Endothelial cell (in vitro differentiated cells): ENCODE measurements around the gene OLFM1. TPM values are rescaled to one million over a fixed set of nuclear protein-coding genes. Genes with fewer than 3 reads are reported as not detected.

ENCODE experiments used
- DNase-seq: peaks from one replicate; pipeline ENCODE4 v3.0.0; 2021; ENCODE audit warnings: low spot score
- H3K27ac Mint-ChIP-seq: one replicate; pipeline ENCODE4 v1.8.0; 2021; ENCODE audit warnings: mixed read lengths, inconsistent platforms; ENCODE audit not compliant: unreplicated experiment
- H3K27me3 Mint-ChIP-seq: one replicate; pipeline ENCODE4 v1.8.0; 2021; ENCODE audit warnings: mild to moderate bottlenecking, moderate library complexity, mixed read lengths, inconsistent platforms; ENCODE audit not compliant: unreplicated experiment
- H3K36me3 Mint-ChIP-seq: one replicate; pipeline ENCODE4 v1.8.0; 2021; ENCODE audit warnings: mild to moderate bottlenecking, low read depth, mixed read lengths, inconsistent platforms; ENCODE audit not compliant: unreplicated experiment
- H3K4me1 Mint-ChIP-seq: one replicate; pipeline ENCODE4 v1.8.0; 2021; ENCODE audit warnings: mild to moderate bottlenecking, mixed read lengths, inconsistent platforms; ENCODE audit not compliant: unreplicated experiment
- H3K4me3 Mint-ChIP-seq: one replicate; pipeline ENCODE4 v1.8.0; 2021; ENCODE audit warnings: mild to moderate bottlenecking, mixed read lengths, inconsistent platforms; ENCODE audit not compliant: unreplicated experiment
- H3K9me3 Mint-ChIP-seq: one replicate; pipeline ENCODE4 v1.8.0; 2021; ENCODE audit warnings: mixed read lengths, inconsistent platforms; ENCODE audit not compliant: unreplicated experiment
- total RNA-seq: library from RNA; stranded (reverse); fragmentation: NEBNext Ultra II Directional; extraction: Animal tissue kit (Norgen Biotek cat#: 25700); gene quantifications from one replicate; pipeline ENCODE4 v1.2.1, GENCODE V29; 2021; ENCODE audit not compliant: unreplicated experiment
- TF ChIP-seq, protein P1 (sequence below): fragments of 200-600 bp; sonication (generic); IDR thresholded peaks from one replicate; pipeline ENCODE4 v1.5.0; 2021; ENCODE audit warnings: antibody characterized with exemption; ENCODE audit not compliant: unreplicated experiment

OLFM1 gene
- total RNA-seq, 1 donor from 2014 or later: 0.74 TPM

DNA sequence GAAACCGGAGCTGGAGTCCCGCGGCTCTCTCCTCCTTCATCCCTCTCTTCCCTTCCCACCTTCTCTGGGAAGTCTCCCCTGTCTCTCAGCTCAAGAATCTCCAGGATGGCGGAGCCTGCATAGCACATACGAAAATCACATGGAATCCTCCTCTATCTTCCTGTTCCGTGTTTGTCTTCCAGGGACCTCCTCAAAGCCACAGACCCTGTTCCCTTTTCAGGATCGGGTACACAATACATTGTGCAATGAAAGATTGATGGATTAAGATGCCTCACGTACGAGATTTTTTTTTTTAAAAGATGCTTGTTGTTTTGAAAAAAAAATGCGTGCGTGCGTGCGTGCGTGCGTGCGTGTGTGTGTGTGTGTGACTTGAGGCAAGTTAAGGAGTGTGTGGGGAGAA lies 46.6 kb upstream of the OLFM1 start:
- no peaks in the 10 kb centered on the region for H3K27me3 Mint-ChIP-seq
- no peak overlapping the region for H3K27ac Mint-ChIP-seq
- H3K9me3 Mint-ChIP-seq: no peaks in the 10 kb centered on the region
- no peak overlapping the region for H3K4me3 Mint-ChIP-seq
- TF ChIP-seq, protein P1, sequence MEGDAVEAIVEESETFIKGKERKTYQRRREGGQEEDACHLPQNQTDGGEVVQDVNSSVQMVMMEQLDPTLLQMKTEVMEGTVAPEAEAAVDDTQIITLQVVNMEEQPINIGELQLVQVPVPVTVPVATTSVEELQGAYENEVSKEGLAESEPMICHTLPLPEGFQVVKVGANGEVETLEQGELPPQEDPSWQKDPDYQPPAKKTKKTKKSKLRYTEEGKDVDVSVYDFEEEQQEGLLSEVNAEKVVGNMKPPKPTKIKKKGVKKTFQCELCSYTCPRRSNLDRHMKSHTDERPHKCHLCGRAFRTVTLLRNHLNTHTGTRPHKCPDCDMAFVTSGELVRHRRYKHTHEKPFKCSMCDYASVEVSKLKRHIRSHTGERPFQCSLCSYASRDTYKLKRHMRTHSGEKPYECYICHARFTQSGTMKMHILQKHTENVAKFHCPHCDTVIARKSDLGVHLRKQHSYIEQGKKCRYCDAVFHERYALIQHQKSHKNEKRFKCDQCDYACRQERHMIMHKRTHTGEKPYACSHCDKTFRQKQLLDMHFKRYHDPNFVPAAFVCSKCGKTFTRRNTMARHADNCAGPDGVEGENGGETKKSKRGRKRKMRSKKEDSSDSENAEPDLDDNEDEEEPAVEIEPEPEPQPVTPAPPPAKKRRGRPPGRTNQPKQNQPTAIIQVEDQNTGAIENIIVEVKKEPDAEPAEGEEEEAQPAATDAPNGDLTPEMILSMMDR: no peak
- no peaks in the 10 kb centered on the region for H3K36me3 Mint-ChIP-seq
- H3K4me1 Mint-ChIP-seq: no peaks in the 10 kb centered on the region
- DNase-seq: no peak

DNA sequence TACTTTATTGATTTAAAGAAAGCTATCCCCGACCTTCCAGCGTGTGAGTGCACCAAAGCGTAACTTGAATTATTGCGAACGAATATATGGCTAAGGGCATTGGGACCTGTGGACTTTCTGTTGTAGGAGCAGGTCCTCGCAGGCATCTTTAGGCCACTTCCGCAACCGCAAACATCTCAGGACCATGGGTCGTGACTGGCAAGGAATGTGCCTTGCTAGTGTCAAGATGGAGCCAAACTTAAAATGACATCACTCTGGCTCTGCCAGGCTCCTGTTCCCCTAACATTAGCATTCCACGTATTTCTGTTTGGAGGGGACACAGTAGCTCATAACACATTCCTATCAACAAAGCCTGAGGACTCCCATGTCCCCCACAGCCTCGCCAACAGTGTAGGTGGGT lies 44.1 kb upstream of the OLFM1 start:
- DNase-seq: no peak
- Mint-ChIP-seq H3K27me3 (no peaks in the 10 kb centered on the region), H3K27ac (no peak overlapping the region), H3K36me3 (no peaks in the 10 kb centered on the region), H3K4me3 (no peak overlapping the region), H3K9me3 (no peaks in the 10 kb centered on the region), H3K4me1 (no peaks in the 10 kb centered on the region)
- TF ChIP-seq, protein P1: no peak

DNA sequence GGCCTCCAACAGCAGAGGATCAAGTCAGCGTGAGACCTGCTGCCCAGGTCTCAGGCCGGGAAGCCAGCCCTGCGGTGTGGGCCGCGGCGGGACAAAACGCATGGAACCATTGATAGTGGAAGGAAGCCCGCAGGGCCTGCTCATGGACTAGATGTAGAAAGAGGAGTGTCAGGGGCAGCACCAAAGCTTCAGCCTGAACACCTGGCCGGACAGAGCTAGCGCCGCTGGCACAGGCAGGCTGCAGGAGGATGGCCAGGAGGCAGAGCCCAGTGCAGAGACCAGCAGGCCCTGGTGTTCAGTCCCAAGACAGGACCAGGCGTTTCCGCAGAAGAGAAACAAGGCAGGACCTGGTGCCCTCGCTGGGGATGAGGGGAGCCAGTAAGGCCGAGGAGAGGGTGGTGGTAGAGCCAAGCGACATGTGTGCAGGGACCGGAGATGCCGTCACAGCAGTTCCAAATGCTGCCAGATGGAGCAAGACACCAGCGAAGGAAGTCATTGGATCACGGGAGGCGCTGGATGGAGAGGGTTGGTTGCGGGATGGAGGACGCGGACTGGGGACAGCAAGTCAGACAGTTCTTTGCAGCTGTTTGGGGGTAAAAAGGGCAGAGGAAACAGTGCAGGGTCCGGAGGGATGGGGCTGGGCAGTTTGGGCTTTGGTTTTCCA lies 42.1 kb upstream of the OLFM1 start:
- H3K36me3 Mint-ChIP-seq: no peaks in the 10 kb centered on the region
- no peaks in the 10 kb centered on the region for H3K9me3 Mint-ChIP-seq
- peaks cover 2% of the 10 kb centered on the region for H3K27me3 Mint-ChIP-seq
- DNase-seq: no peak
- H3K4me3 Mint-ChIP-seq: no peak overlapping the region
- no peaks in the 10 kb centered on the region for H3K4me1 Mint-ChIP-seq
- no peak overlapping the region for H3K27ac Mint-ChIP-seq
- TF ChIP-seq, protein P1: no peak

DNA sequence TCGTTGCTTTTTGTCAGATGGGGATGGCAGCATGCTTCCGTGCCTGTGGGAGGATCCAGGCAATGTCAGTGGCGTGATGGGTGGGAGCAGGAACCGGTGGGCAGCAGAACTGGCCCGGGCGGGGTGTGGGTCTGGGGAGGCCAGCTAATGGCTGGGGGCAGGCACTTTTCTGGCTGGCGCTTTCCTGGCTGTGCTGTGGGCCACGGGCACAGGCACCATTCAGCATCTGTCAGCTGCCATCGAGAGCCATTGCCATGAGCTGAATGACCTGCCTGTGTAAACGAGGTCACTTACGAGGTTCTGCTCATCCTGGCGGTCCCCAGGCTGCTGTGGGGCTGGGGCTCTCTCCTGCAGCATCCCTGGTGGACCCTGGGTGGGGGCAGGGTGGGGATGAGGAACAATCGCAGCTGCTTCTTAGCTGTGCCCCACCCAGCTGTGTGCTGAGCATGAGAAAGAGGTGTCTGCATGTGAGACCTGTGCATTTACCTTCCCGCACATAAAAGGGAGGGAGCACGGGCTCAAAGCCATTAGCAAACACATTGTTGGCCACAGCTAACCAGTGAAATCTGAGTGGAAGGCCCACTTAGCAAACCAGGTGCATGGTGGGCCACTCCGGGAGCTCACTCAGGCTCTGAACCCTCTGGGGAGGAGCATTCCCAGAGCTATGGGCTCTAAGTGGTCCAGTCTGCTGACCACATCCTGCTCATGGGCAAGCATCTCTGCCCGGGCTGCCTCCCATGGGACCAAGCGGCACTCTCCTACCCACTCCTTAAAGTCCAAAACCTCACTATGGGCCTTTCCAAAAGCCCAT lies 41.3 kb upstream of the OLFM1 start:
- Mint-ChIP-seq H3K4me3 (no peak overlapping the region), H3K9me3 (no peaks in the 10 kb centered on the region), H3K4me1 (no peaks in the 10 kb centered on the region), H3K27me3 (peaks cover 2% of the 10 kb centered on the region), H3K27ac (no peak overlapping the region), H3K36me3 (no peaks in the 10 kb centered on the region)
- TF ChIP-seq, protein P1: no peak
- no peak for DNase-seq
